A549 (cell line): Measurements from ENCODE around the gene MRPL36. TPM values are rescaled to one million over a fixed set of nuclear protein-coding genes. Genes with fewer than 3 reads are reported as not detected.

Experiments
- ATAC-seq, 2 experiments: fragments of 200-7000 bp in 1 of 2; fragments of >200 bp in 1 of 2; cut with Nextera tagmentation in 1 of 2; cut with Tn5 transposase in 1 of 2; 3 replicates each; pipeline versions ENCODE4 v1.8.0 to v1.9.1; 2018 to 2020; ENCODE audit warnings: mild to moderate bottlenecking in 1 of 2, moderate library complexity in 1 of 2
- CTCF ChIA-PET: fragments of 300-600 bp; sonication (Branson Sonifier 250); formaldehyde crosslinking; extraction: SDS; loops from one replicate; lab custom pipeline; 2021; ENCODE audit warnings: antibody characterized with exemption, inconsistent platforms; lab: Yijun Ruan, JAX
- POLR2A ChIA-PET: fragments of 350-600 bp; formaldehyde crosslinking; extraction: SDS; loops from one replicate; lab custom pipeline; 2021; ENCODE audit warnings: antibody characterized with exemption, inconsistent platforms; lab: Yijun Ruan, JAX
- DNase-seq, 2 experiments: peaks; one replicate each; pipeline versions ENCODE4 v3.0.0 to v3.0.0-alpha.2; 2011 to 2016; ENCODE audit warnings: low read depth in 1 of 2, low spot score in 1 of 2
- FAIRE-seq: peaks from 2 replicates; lab custom pipeline; 2011; peaks lifted over from hg19 to GRCh38; lab: Jason Lieb, UNC
- H3K27ac ChIP-seq, 2 experiments: fragments of >200 bp; sonication (Bioruptor Twin); formaldehyde crosslinking; 3 replicates each; pipeline ENCODE4 v1.5.1; 2016 to 2017
- H3K4me1 ChIP-seq: fragments of >200 bp; sonication (Bioruptor Twin); formaldehyde crosslinking; 3 replicates; pipeline ENCODE4 v1.6.1; 2016
- H3K4me2 ChIP-seq: fragments of >200 bp; sonication (Bioruptor Twin); formaldehyde crosslinking; 3 replicates; pipeline ENCODE4 v1.6.1; 2016
- H3K4me3 ChIP-seq: fragments of >200 bp; sonication (Bioruptor Twin); formaldehyde crosslinking; 3 replicates; pipeline ENCODE4 v1.5.1; 2016
- H3K9me3 ChIP-seq: fragments of >200 bp; sonication (Bioruptor Twin); formaldehyde crosslinking; 3 replicates; pipeline ENCODE4 v1.6.1; 2016
- BHLHE40 ChIP-seq: IDR thresholded peaks from 2 replicates; pipeline ENCODE4 v1.6.1; 2012; ENCODE audit warnings: low read depth, low read length, inconsistent platforms
- CBX2 ChIP-seq: fragments of 200-600 bp; sonication (generic); IDR thresholded peaks from 2 replicates; pipeline ENCODE4 v1.6.1; 2016; ENCODE audit warnings: low read depth, mild to moderate bottlenecking, borderline replicate concordance
- CHD2 ChIP-seq: fragments of 150-350 bp; IDR thresholded peaks from 2 replicates; pipeline ENCODE4 v1.6.1; 2014; ENCODE audit warnings: low read length; ENCODE audit not compliant: partially characterized antibody
- CHD4 ChIP-seq: fragments of 200-600 bp; sonication (generic); IDR thresholded peaks from 2 replicates; pipeline ENCODE4 v1.6.1; 2016; ENCODE audit warnings: antibody characterized with exemption, mild to moderate bottlenecking, borderline replicate concordance
- CTCF ChIP-seq: fragments of >200 bp; sonication (Bioruptor Twin); formaldehyde crosslinking; IDR thresholded peaks from 3 replicates; pipeline ENCODE4 v1.5.1; 2016
- EP300 ChIP-seq, 2 experiments: fragments of >200 bp; sonication (Bioruptor Twin); formaldehyde crosslinking; IDR thresholded peaks; 2 replicates in 1 of 2; 3 replicates in 1 of 2; pipeline ENCODE4 v1.6.1; 2016 to 2017
- FOXS1 ChIP-seq: fragments of 250-450 bp; sonication (Bioruptor Pico); IDR thresholded peaks from 2 replicates; pipeline ENCODE4 v1.5.0; 2020; ENCODE audit warnings: mild to moderate bottlenecking, moderate library complexity
- GATA3 ChIP-seq: IDR thresholded peaks from 2 replicates; pipeline ENCODE4 v1.6.1; 2012; ENCODE audit warnings: borderline replicate concordance
- HOXA7 ChIP-seq: fragments of 250-450 bp; sonication (Bioruptor Pico); IDR thresholded peaks from 2 replicates; pipeline ENCODE4 v1.5.0; 2020; ENCODE audit warnings: mild to moderate bottlenecking, moderate library complexity
- HOXB13 ChIP-seq: fragments of 250-450 bp; sonication (Bioruptor Pico); IDR thresholded peaks from 2 replicates; pipeline ENCODE4 v1.5.0; 2020; ENCODE audit warnings: low read depth, mild to moderate bottlenecking, moderate library complexity
- JUN ChIP-seq, 2 experiments: fragments of >200 bp; sonication (Bioruptor Twin); formaldehyde crosslinking; IDR thresholded peaks; 2 replicates in 1 of 2; 3 replicates in 1 of 2; pipeline ENCODE4 v1.6.1; 2016 to 2017
- JUNB ChIP-seq: fragments of >200 bp; sonication (Bioruptor Twin); formaldehyde crosslinking; IDR thresholded peaks from 2 replicates; pipeline ENCODE4 v1.6.1; 2016
- KDM5A ChIP-seq: fragments of 200-600 bp; sonication (generic); IDR thresholded peaks from 2 replicates; pipeline ENCODE4 v1.6.1; 2016; ENCODE audit warnings: antibody characterized with exemption, mild to moderate bottlenecking
- MYC ChIP-seq: IDR thresholded peaks from 2 replicates; pipeline ENCODE4 v1.6.1; 2012; ENCODE audit warnings: mild to moderate bottlenecking, inconsistent platforms, low read length, improper control_type of control experiment, borderline replicate concordance
- NR3C1 ChIP-seq: fragments of >200 bp; sonication (Bioruptor Twin); formaldehyde crosslinking; IDR thresholded peaks from 3 replicates; pipeline ENCODE4 v1.6.1; 2017
- PHF8 ChIP-seq: fragments of 200-600 bp; sonication (generic); IDR thresholded peaks from 2 replicates; pipeline ENCODE4 v1.6.1; 2016; ENCODE audit warnings: low read depth, mild to moderate bottlenecking, antibody characterized with exemption, moderate library complexity, borderline replicate concordance
- POLR2AphosphoS2 ChIP-seq: conservative IDR thresholded peaks from 2 replicates; pipeline ENCODE4 v1.6.1; 2012; ENCODE audit warnings: low read length, improper control_type of control experiment, inconsistent platforms
- RAD21 ChIP-seq, 2 experiments: fragments of >200 bp in 1 of 2; sonication (Bioruptor Twin) in 1 of 2; formaldehyde crosslinking in 1 of 2; IDR thresholded peaks in 1 of 2; conservative IDR thresholded peaks in 1 of 2; 2 replicates in 1 of 2; 3 replicates in 1 of 2; pipeline ENCODE4 v1.6.1; 2012 to 2018; ENCODE audit warnings: inconsistent platforms in 1 of 2
- RARB ChIP-seq: fragments of 250-450 bp; sonication (Bioruptor Pico); IDR thresholded peaks from 2 replicates; pipeline ENCODE4 v1.8.0; 2021; ENCODE audit warnings: mild to moderate bottlenecking, moderate library complexity
- RCOR1 ChIP-seq: fragments of 150-350 bp; IDR thresholded peaks from 2 replicates; pipeline ENCODE4 v1.6.1; 2014; ENCODE audit warnings: antibody characterized with exemption, low read length, low read depth
- TP53 ChIP-seq: fragments of 250-450 bp; sonication (Bioruptor Pico); IDR thresholded peaks from 2 replicates; pipeline ENCODE4 v1.5.0; 2021; ENCODE audit warnings: mild to moderate bottlenecking, moderate library complexity
- ZSCAN20 ChIP-seq: fragments of 250-450 bp; sonication (Bioruptor Pico); IDR thresholded peaks from 2 replicates; pipeline ENCODE4 v1.8.0; 2022; ENCODE audit warnings: mild to moderate bottlenecking, moderate library complexity
- WGBS: methylation state at CpG from one replicate; pipeline ENCODE4 v1.1.6; 2017; ENCODE audit errors: missing lambda C conversion rate; 5-methylcytosine and 5-hydroxymethylcytosine counted together
- polyA plus RNA-seq, 4 experiments: library from polyadenylated mRNA; depleted of rRNA in 3 of 4; stranded (reverse); fragments of >200 nt; fragmentation: RNase III in 1 of 4; extraction: RNeasy Plus Mini Kit Qiagen cat#74134 plus additional on column Dnase treatment in 1 of 4; gene quantifications; 2 replicates in 3 of 4; 3 replicates in 1 of 4; pipeline ENCODE4 v1.2.3, GENCODE V29; 2011 to 2017
- TF ChIP-seq, protein P1 (sequence below): IDR thresholded peaks from 2 replicates; pipeline ENCODE4 v1.6.1; 2012; ENCODE audit warnings: low read depth, borderline replicate concordance
- TF ChIP-seq, protein P2 (sequence below): fragments of >200 bp; sonication (Bioruptor Twin); formaldehyde crosslinking; IDR thresholded peaks from 2 replicates; pipeline ENCODE4 v1.6.1; 2016
- TF ChIP-seq, protein P3 (sequence below): fragments of 250-450 bp; sonication (Bioruptor Pico); IDR thresholded peaks from 2 replicates; pipeline ENCODE4 v1.5.0; 2021; ENCODE audit warnings: mild to moderate bottlenecking, moderate library complexity, borderline replicate concordance
- TF ChIP-seq, protein P4 (sequence below): fragments of 250-450 bp; sonication (Bioruptor Pico); IDR thresholded peaks from 2 replicates; pipeline ENCODE4 v1.5.0; 2020; ENCODE audit warnings: low read depth, mild to moderate bottlenecking, moderate library complexity

Gene MRPL36
- polyA plus RNA-seq, 2 of the 4 experiments (the other 2 are of a cell fraction): 114 to 127 TPM

GRCh38 chr5:1768283-1769000 is 31.2 kb downstream of the MRPL36 start:
- CTCF ChIA-PET: no interaction called here
- 48% methylated on average over 18 of the region's 35 CpGs for WGBS
- DNase-seq: no peak
- H3K4me1 ChIP-seq: no peaks in the 10 kb centered on the region
- no peak overlapping the region for H3K4me3 ChIP-seq
- no peak overlapping the region for H3K27ac ChIP-seq
- no peak for FAIRE-seq
- no peak for ATAC-seq
- H3K9me3 ChIP-seq: no peaks in the 10 kb centered on the region
- TF ChIP-seq KDM5A (no peak), JUN (IDR thresholded peaks at IDR 0.05) (no peak), EP300 (IDR thresholded peaks at IDR 0.05) (no peak)
- TF ChIP-seq, protein P1, sequence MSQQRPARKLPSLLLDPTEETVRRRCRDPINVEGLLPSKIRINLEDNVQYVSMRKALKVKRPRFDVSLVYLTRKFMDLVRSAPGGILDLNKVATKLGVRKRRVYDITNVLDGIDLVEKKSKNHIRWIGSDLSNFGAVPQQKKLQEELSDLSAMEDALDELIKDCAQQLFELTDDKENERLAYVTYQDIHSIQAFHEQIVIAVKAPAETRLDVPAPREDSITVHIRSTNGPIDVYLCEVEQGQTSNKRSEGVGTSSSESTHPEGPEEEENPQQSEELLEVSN: no peak
- TF ChIP-seq, all 56 proteins: peak for 0
- POLR2A ChIA-PET: no interaction called here
- H3K4me2 ChIP-seq: no peak overlapping the region

- no peak overlapping the region for H3K4me3 ChIP-seq
- no peak for DNase-seq
- no peak for TF ChIP-seq CHD4
- TF ChIP-seq ZSCAN20 (CRISPR knock-in tag): no peak
- TF ChIP-seq MYC: no peak
- TF ChIP-seq CBX2: no peak
- no peak for TF ChIP-seq NR3C1
- no peak for TF ChIP-seq POLR2AphosphoS2
- no peak for TF ChIP-seq CHD2
- TF ChIP-seq JUNB: no peak
- no peak for TF ChIP-seq GATA3
- TF ChIP-seq BHLHE40: no peak
- no peak for TF ChIP-seq HOXB13 (CRISPR knock-in tag)
- no peak for TF ChIP-seq RARB
- no peak for TF ChIP-seq FOXS1 (CRISPR knock-in tag)
- TF ChIP-seq EP300 (IDR thresholded peaks at IDR 0.05): no peak
- TF ChIP-seq, protein P2, sequence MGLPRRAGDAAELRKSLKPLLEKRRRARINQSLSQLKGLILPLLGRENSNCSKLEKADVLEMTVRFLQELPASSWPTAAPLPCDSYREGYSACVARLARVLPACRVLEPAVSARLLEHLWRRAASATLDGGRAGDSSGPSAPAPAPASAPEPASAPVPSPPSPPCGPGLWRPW: no peak
- TF ChIP-seq, protein P3, sequence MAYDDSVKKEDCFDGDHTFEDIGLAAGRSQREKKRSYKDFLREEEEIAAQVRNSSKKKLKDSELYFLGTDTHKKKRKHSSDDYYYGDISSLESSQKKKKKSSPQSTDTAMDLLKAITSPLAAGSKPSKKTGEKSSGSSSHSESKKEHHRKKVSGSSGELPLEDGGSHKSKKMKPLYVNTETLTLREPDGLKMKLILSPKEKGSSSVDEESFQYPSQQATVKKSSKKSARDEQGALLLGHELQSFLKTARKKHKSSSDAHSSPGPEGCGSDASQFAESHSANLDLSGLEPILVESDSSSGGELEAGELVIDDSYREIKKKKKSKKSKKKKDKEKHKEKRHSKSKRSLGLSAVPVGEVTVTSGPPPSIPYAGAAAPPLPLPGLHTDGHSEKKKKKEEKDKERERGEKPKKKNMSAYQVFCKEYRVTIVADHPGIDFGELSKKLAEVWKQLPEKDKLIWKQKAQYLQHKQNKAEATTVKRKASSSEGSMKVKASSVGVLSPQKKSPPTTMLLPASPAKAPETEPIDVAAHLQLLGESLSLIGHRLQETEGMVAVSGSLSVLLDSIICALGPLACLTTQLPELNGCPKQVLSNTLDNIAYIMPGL: no peak
- TF ChIP-seq TP53 (CRISPR knock-in tag): no peak
- TF ChIP-seq HOXA7 (CRISPR knock-in tag): no peak
- no peak for FAIRE-seq
- ChIA-PET CTCF (interaction anchor here (2.0 kb wide), 1 partner anchor 15 kb away, joined by 6 read pairs; no protein-coding TSS in a partner anchor), POLR2A (no interaction called here)
- WGBS: 23% methylated on average over 10 of the region's 16 CpGs
- no peaks in the 10 kb centered on the region for H3K9me3 ChIP-seq
- H3K4me1 ChIP-seq: no peaks in the 10 kb centered on the region
- no peak overlapping the region for H3K27ac ChIP-seq
- ATAC-seq: no peak
- H3K4me2 ChIP-seq: no peak overlapping the region
Observed at GRCh38 chr5:1767524-1768282, 31.9 kb downstream of the MRPL36 start.

- H3K27ac ChIP-seq: no peak overlapping the region
- DNase-seq (no peak), FAIRE-seq (no peak), ATAC-seq (no peak)
- WGBS: 35% methylated on average over 3 of the region's 3 CpGs
- H3K9me3 ChIP-seq: no peaks in the 10 kb centered on the region
- H3K4me1 ChIP-seq: no peaks in the 10 kb centered on the region
- no peak overlapping the region for H3K4me3 ChIP-seq
- POLR2A ChIA-PET: no interaction called here
- no peak for TF ChIP-seq JUN (IDR thresholded peaks at IDR 0.05)
- no peak for TF ChIP-seq HOXA7 (CRISPR knock-in tag)
- TF ChIP-seq, protein P2: no peak
- no peak for TF ChIP-seq CTCF
- TF ChIP-seq, protein P4, sequence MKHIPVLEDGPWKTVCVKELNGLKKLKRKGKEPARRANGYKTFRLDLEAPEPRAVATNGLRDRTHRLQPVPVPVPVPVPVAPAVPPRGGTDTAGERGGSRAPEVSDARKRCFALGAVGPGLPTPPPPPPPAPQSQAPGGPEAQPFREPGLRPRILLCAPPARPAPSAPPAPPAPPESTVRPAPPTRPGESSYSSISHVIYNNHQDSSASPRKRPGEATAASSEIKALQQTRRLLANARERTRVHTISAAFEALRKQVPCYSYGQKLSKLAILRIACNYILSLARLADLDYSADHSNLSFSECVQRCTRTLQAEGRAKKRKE: no peak
- TF ChIP-seq PHF8: no peak
- TF ChIP-seq RAD21 (conservative IDR thresholded peaks at IDR 0.05 in 1 of 2, IDR thresholded peaks at IDR 0.05 in 1 of 2): no peak
- no peak for TF ChIP-seq RCOR1
- CTCF ChIA-PET: interaction anchor here (0.7 to 2.0 kb wide), 2 partner anchors 13 to 183 kb away, joined by 3 to 6 read pairs; no protein-coding TSS in a partner anchor
- H3K4me2 ChIP-seq: no peak overlapping the region
Observed at GRCh38 chr5:1765880-1766235, 33.8 kb downstream of the MRPL36 start.
